Measurements from ENCODE around the gene LUC7L.

GRCh38 chr16:229731-230281 is 557 bp upstream of the LUC7L start:
- TF ChIP-seq CTCF (IDR thresholded peaks at IDR 0.05) (no peak), POLR2AphosphoS5 (IDR thresholded peaks at IDR 0.05) (no peak), EP300 (IDR thresholded peaks at IDR 0.05) (no peak), POLR2A (IDR thresholded peaks at IDR 0.05) (no peak)
